SKM-1 treated with dmso at 0.1 percent for 144 hours (cell line): Measurements from ENCODE around the gene IPCEF1.

ENCODE experiments used
- DNase-seq: peaks from one replicate; lab custom pipeline; 2025; ENCODE audit not compliant: unreplicated experiment; lab: John Stamatoyannopoulos, UW

The IPCEF1 gene

DNA sequence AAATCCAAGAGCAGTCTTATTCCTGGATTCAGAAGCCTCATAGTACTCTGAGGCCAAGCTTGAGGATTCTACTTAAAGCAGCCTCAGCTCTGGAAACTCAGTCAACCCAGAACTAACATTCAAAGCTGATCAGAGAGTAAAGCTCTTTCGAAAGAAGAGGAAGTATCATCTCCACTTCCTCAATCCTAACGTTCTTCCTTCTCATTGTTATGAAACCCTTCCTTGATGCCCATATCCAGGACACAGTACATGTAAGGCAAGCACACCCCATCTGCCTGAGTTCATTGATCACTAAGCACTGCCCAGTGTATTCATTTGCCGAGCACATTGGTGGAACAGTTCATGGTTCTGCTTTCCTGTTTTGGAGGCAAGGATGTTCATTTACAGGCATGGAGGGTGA lies at the start of gene IPCEF1:
IPCEF1 (minus strand) TSS at position 114 of the 400 bp plus-strand sequence. CDS start 90,856 bp downstream, outside the sequence.
- peak; percentile 99 for DNase-seq

DNA sequence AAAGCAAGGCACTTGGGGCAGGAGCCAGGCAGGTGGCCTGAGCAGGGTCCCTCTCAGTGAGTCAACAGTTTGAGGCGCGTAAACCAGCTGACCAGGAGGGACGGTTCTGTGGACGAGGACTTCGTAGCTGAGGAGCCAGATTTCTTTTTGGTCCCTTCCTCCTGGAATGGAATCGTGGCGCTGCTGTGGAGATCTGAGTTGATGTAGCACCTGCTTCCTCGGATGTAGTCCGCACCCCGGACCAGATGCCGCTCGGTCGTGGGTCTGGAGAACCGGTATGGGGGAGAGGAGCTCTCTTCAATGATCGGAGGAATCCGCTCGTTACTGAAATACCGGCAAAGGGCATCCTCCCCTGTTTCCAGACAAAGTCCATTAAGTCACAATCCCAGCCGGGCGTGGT lies 49.7 kb upstream of the IPCEF1 start:
- no peak for DNase-seq

GRCh38 chr6:154404791-154405400 lies 48.3 kb upstream of the IPCEF1 start:
- DNase-seq: no peak

DNA sequence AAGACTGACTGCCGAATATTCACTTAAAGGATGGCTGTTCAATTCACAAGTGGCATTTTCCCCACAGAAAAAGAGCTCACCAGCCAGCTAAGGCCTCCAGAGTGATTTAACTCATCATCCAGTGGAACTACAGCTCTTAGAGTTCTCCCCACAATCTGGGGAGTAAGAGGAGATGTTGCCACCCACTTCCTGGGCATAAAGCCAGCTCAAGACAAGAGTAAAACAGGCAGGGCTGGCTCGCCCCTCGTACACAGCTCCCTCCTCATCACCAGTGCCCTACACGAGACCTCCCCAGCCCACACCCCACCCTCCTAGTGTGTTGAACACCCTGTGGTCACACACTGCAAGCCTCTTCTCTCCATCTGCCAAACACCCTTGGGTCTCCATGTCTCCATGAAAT lies 47.2 kb upstream of the IPCEF1 start:
- no peak for DNase-seq

- DNase-seq: no peak
Measured at GRCh38 chr6:154402081-154402780, 45.6 kb upstream of the IPCEF1 start.

- no peak for DNase-seq
Measured at GRCh38 chr6:154399097-154399496, 42.5 kb upstream of the IPCEF1 start.

DNA sequence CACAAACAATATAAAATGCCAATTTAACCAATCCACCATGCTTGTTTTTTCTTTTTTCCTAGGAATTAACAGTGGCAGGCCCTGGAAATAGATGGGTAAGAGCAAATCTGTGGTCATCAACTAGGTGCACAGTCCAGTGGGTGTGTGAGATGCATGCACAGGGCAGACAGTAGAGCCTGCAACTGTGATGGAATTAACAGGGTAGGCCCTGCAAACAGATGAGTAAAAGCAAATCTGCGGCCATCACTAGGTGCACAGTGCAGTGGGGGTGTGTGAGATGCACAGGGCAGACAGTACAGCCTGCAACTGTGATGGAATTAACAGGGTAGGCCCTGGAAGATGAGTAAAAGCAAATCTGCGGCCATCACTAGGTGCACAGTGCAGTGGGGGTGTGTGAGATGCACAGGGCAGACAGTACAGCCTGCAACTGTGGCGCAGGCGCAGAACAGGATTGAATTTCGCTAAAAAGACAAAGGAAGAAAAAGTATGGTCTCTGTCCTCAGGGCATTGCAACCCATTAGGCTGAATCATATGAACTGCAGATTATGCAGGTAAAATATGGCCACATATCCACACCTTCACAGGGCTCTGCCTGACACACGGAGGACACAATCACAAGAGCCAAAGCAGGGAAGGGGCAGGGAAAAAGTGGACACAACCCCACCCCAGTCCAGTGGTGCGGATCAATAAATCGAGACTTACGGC lies 41.0 kb upstream of the IPCEF1 start:
- no peak for DNase-seq

GRCh38 chr6:154395878-154396277 lies 39.3 kb upstream of the IPCEF1 start:
- no peak for DNase-seq

DNA sequence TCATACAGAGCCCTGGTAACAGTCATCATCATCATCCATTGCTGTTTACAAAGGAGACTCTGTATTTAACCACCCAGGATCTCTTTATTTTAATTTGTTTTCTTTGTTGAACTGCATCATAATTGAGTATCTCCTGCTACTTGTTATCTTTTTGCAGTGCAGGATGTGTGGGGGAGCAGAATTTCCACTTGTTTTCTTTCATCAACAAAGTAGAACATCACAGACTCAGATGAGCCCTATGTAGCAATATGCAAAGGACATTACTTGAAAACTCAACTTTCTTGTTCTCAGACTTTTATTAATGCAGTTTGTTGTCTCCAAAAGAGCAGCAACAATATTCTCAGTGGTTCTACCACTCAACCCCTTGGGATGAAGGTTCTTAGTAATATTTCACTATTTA lies 38.7 kb upstream of the IPCEF1 start:
- DNase-seq: no peak

DNA sequence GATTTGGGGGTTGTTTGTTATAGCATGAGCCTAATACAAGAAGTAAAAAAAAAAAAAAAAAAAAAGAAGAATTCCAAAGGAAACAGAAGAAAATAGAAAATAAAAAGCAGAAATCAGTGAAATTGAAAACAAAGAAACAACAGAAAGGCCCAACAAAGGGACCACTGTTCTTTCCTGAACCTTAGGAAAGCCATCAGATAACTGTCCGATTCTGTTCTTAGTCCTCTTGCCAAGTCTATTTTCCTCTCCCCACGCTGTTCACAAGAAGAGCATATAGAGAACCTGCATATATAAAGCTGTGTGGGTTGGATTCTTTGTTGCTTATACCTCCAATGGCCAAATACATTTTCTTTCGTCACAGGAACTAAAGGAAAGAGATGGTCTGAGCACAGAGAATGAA lies 38.0 kb upstream of the IPCEF1 start:
- DNase-seq: no peak

- DNase-seq: no peak
Measured at GRCh38 chr6:154390034-154390433, 33.4 kb upstream of the IPCEF1 start.

DNA sequence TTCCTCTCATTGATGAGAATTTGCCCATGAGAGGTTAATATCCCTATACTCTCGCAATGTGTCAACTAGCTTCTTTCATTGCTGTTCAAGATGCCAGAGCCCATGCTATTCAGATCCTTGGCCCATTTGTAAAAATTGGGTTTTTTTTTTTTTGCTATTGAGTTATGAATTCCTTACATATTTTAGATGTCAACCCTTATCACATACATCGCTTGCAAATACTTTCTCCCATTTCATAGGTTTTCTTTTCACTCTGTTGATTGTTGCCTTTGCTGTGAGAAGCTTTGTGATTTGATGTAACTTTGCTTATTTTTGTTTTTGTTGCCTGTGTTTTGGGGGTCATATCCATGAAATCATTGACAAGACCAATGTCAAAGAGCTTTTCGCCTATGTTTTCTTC lies 32.2 kb upstream of the IPCEF1 start:
- DNase-seq: no peak

- no peak for DNase-seq
Measured at GRCh38 chr6:154386848-154387717, 30.5 kb upstream of the IPCEF1 start.

DNA sequence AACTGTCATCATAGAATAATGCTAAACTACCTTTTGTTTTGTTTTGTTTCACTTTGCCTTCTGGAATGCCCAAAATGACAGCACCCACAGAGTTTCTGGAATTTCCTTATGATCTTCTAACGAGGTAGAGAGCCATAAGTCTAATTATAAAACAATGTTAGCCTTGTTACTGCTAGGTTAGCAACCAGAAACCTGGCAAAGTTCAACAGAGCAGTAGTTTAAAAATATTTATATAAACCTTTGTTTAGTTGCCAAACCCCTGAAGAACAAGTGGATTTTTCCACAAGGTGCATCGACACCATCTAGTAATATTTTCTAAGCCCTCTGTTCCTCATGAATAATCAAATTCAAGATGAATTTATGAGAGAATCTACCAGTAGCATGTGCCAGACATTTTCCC lies 27.6 kb upstream of the IPCEF1 start:
- DNase-seq: no peak

GRCh38 chr6:154383273-154383672 lies 26.7 kb upstream of the IPCEF1 start:
- no peak for DNase-seq

DNA sequence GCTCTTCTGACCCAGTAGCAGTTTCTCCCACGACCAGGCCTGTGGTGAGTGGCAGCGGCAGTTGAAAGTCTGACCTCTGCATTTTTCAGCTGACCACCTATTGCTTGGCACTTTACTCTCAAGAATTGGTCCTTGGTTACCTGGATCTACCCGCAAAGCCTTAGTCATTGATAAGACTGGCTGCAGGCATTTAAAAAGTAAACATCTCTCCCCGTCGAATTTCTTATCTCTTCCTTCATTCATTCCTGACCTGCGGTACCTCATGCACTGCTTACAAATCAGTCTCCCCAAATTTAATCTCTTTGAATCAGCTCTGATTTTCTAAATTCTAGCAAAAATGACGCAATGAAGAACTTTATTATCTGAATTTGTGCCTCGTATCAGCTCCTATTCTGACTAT lies 26.1 kb upstream of the IPCEF1 start:
- DNase-seq: no peak

DNA sequence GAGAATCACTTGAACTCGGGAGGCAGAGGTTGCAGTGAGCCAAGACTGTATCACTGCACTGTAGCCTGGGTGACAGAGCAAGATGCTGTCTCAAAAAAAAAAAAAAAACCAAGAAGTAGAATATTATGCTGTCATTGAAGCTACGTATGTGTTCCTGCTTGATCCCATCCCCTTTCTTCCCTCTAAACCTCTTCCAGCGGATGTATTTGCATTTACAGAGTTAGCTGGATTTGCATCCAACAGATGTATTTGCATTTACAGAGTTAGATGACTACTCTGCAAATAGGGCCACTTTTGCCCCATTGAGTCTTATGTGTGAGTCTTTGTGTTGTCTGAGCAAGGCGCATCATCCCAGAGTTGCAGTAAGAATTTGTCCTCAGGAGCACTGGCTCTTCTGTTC lies 24.9 kb upstream of the IPCEF1 start:
- no peak for DNase-seq

DNA sequence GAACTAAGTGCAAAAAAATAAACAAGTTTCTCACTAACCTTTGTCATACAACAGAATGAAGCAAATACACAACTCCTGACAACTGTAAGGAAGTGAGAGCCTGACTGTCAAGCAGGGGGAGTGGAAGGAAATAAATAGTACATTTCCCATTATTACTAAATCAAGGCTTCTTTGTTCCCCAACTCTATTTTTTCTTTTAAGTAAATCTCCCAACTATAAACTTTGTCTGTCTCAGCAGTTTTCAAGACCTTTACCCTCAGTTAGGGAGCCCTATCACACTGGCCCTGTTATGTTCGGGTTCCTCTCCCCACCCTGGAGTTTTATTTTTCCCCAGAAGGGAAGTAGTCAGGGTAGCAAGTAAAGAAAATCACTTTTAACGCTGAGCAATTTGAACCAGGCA lies 24.1 kb upstream of the IPCEF1 start:
- peak; percentile 37 for DNase-seq

- DNase-seq: no peak
Measured at GRCh38 chr6:154379585-154379984, 23.0 kb upstream of the IPCEF1 start.

- DNase-seq: no peak
Measured at GRCh38 chr6:154378518-154378917, 21.9 kb upstream of the IPCEF1 start.

DNA sequence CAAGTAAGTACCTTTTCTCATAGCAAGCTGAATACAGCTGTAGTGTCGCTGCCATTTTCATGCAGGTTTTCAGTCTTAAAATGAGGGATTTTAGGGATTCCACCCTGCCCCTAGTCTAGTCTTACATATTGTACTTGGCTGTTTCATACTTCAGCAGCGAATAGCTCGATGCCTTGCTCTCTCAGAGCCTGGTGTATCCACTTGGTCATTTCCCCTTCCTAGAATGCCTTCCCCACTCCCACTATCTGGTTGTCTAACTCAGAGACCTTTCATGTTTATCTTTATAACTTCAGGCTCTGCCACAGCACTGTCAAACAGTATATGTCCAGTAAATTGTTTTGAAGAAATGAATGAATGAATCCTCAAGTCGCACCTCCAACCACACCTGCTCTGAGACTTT lies 21.1 kb upstream of the IPCEF1 start:
- no peak for DNase-seq
